H1 (cell line): Measurements from ENCODE around the gene ANXA4. TPM values are rescaled to one million over a fixed set of nuclear protein-coding genes. Genes with fewer than 3 reads are reported as not detected.

Source experiments
- ATF2 ChIP-seq: IDR thresholded peaks from 2 replicates; pipeline ENCODE4 v1.6.1; 2012; ENCODE audit warnings: low read length, inconsistent platforms
- BRCA1 ChIP-seq: IDR thresholded peaks from 2 replicates; pipeline ENCODE4 v1.6.1; 2012; ENCODE audit warnings: low read depth, low read length, improper control_type of control experiment
- CEBPB ChIP-seq: IDR thresholded peaks from 2 replicates; pipeline ENCODE4 v1.6.1; 2012; ENCODE audit warnings: low read depth, low read length
- CHD1 ChIP-seq: IDR thresholded peaks from 2 replicates; pipeline ENCODE4 v1.6.1; 2012; ENCODE audit warnings: low read depth, low read length, improper control_type of control experiment
- CHD7 ChIP-seq: fragments of 300-600 bp; sonication (generic); IDR thresholded peaks from 2 replicates; pipeline ENCODE4 v1.7.1; 2012; ENCODE audit warnings: low read length, moderate library complexity, mild to moderate bottlenecking, inconsistent platforms; ENCODE audit not compliant: insufficient replicate concordance
- FOSL1 ChIP-seq: IDR thresholded peaks from 2 replicates; pipeline ENCODE4 v1.6.1; 2011; ENCODE audit warnings: mild to moderate bottlenecking, low read depth, low read length, moderate library complexity; ENCODE audit not compliant: insufficient read depth
- MAX ChIP-seq: IDR thresholded peaks from 2 replicates; pipeline ENCODE4 v1.6.1; 2012; ENCODE audit warnings: inconsistent platforms
- NRF1 ChIP-seq: IDR thresholded peaks from 2 replicates; pipeline ENCODE4 v1.6.1; 2011; ENCODE audit warnings: mild to moderate bottlenecking, low read depth, low read length, improper control_type of control experiment
- SIX5 ChIP-seq: IDR thresholded peaks from 2 replicates; pipeline ENCODE4 v1.6.1; 2011; ENCODE audit warnings: mild to moderate bottlenecking, low read depth, low read length
- SP2 ChIP-seq: IDR thresholded peaks from 2 replicates; pipeline ENCODE4 v1.6.1; 2012; ENCODE audit warnings: mild to moderate bottlenecking, low read length, inconsistent platforms
- TCF12 ChIP-seq: IDR thresholded peaks from 2 replicates; pipeline ENCODE4 v1.6.1; 2011; ENCODE audit warnings: low read depth, mild to moderate bottlenecking, low read length
- polyA plus RNA-seq, 7 experiments: library from polyadenylated mRNA; depleted of rRNA in 3 of 7; stranded (reverse) in 5 of 7; unstranded in 2 of 7; fragments of >200 nt in 5 of 7; fragments of 200-250 nt in 2 of 7; gene quantifications; 1 replicate in 5 of 7; 2 replicates in 1 of 7; 4 replicates in 1 of 7; pipeline versions ENCODE4 v1.2.1 to v1.2.3, GENCODE V29; 2011 to 2013; ENCODE audit warnings: missing spikeins in 2 of 7, mixed read lengths in 2 of 7
- total RNA-seq: library from RNA; stranded (reverse); fragmentation: NEBNext Ultra II Directional; extraction: Animal tissue kit (Norgen Biotek cat#: 25700); gene quantifications from 2 replicates; pipeline ENCODE4 v1.2.1, GENCODE V29; 2021

The ANXA4 gene
- total and polyA plus RNA-seq, 2 of the 8 experiments (the other 6 are each of a cell fraction or from before 2014, with no cell fraction given): 9.4 to 17.6 TPM

GRCh38 chr2:69786052-69786560, 44.2 kb downstream of the ANXA4 start (continued):
- TF ChIP-seq CHD7: no peak
- no peak for TF ChIP-seq SIX5
- no peak for TF ChIP-seq NRF1
- TF ChIP-seq TCF12: no peak
- TF ChIP-seq ATF2: no peak
- TF ChIP-seq MAX: no peak
- TF ChIP-seq SP2: no peak
- no peak for TF ChIP-seq CHD1
- no peak for TF ChIP-seq BRCA1
- no peak for TF ChIP-seq CEBPB
- no peak for TF ChIP-seq FOSL1
